ENCODE measurements around the gene UCKL1.

Gene UCKL1

GRCh38 chr20:63893999-63894357 is 62.2 kb downstream of the UCKL1 start:
- TF ChIP-seq, protein P1, sequence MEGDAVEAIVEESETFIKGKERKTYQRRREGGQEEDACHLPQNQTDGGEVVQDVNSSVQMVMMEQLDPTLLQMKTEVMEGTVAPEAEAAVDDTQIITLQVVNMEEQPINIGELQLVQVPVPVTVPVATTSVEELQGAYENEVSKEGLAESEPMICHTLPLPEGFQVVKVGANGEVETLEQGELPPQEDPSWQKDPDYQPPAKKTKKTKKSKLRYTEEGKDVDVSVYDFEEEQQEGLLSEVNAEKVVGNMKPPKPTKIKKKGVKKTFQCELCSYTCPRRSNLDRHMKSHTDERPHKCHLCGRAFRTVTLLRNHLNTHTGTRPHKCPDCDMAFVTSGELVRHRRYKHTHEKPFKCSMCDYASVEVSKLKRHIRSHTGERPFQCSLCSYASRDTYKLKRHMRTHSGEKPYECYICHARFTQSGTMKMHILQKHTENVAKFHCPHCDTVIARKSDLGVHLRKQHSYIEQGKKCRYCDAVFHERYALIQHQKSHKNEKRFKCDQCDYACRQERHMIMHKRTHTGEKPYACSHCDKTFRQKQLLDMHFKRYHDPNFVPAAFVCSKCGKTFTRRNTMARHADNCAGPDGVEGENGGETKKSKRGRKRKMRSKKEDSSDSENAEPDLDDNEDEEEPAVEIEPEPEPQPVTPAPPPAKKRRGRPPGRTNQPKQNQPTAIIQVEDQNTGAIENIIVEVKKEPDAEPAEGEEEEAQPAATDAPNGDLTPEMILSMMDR (IDR thresholded peaks at IDR 0.05; ENCODE audit: insufficient read depth, missing control alignments): no peak
- DNase-seq (ENCODE audit: insufficient read length, low spot score) (no peak), FAIRE-seq (no peak)

GRCh38 chr20:63892402-63892801 is 63.8 kb downstream of the UCKL1 start:
- DNase-seq (ENCODE audit: insufficient read length, low spot score): no peak
- FAIRE-seq: no peak
- TF ChIP-seq, protein P1 (IDR thresholded peaks at IDR 0.05; ENCODE audit: insufficient read depth, missing control alignments): no peak

DNA sequence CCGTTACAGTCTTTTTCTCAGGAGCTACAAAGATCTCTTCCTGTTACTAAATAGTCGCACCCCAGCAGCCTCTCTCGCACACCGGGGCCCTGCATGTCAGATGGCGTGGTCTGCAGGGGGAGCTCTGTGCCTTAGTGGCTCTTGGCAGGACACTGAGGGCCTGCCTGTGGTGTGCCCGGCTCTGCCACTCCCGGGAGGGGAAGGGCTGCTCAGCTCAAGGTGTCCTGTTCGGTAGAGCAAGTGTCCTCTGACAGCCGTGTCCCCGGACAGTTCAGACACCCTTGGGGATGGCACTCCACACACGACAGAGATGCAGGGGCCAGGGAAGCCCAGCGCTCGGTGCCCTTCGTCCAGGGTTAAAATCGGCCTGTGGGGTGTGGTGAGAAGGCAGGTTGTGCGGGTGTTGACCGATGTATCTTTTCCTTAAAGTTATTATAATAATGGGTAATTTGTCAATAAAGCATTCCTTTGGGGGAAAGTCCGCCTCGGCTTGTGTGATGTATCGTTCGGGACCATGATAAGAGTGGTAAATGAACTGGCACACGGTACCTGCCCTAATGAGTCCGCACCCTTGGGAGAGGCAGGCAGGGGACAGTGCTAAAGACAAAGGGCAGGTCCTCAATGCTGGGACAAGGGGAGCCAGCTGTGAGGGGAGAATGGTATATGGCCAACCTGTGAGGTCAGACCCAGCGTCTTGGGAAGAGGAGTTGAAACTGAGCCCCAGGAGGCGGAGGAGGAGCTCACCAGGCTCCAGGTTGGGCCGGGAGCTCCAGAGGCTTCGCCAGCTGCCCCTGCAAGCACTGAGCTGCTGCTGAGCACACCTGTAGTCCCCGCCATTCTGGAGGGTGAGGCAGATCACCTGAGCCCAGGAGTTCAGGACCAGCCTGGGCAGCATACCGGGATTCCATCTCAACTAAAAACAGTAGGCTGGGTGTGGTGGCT is 64.9 kb downstream of the UCKL1 start:
- no peak for DNase-seq (ENCODE audit: insufficient read length, low spot score)
- no peak for FAIRE-seq
- TF ChIP-seq, protein P1 (IDR thresholded peaks at IDR 0.05; ENCODE audit: insufficient read depth, missing control alignments): peak; percentile 7

DNA sequence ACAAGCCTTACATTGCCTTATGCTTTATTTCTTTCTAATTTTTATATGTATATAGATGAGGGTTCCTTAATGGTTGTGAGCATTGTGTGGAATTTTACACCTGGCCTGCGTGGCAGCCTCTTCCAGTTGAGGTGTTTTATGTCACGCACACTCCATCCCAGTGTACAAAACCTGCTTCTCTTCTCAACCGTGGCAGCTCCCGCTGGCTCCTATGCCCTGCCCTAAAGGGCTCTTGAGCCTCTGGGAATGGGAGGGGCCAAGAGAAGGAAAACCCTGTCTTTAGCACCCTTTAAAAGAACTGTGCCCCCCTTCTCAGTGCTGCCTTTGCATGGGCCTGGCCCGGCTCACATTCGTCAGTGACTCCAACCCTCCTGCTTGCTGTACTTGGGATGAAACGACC is 65.6 kb downstream of the UCKL1 start:
- TF ChIP-seq, protein P1 (IDR thresholded peaks at IDR 0.05; ENCODE audit: insufficient read depth, missing control alignments): no peak

DNA sequence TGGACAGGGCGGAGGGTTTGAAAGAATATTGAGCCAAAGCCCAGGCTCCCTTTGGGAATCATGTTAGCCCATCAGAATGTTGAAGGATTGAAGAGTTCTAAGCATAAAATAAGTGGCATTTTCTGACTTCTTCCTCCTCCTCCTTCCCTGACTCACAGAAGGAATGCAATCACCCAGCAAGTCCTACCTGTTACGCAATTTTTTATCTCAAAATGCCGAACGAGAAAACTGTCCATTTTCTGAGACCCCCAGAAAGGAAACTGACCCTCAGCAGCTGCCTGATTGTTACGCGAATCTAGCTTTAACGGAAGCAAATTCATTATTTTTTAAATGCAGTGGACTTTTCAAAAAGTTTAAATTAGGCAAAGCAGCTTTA is 66.0 kb downstream of the UCKL1 start:
- no peak for FAIRE-seq

More for the DNA sequence above, 65.6 kb downstream of the UCKL1 start:
- DNase-seq (ENCODE audit: insufficient read length, low spot score) (no peak), FAIRE-seq (no peak)

More for the DNA sequence above, 66.0 kb downstream of the UCKL1 start:
- no peak for DNase-seq (ENCODE audit: insufficient read length, low spot score)
- TF ChIP-seq, protein P1 (IDR thresholded peaks at IDR 0.05; ENCODE audit: insufficient read depth, missing control alignments): no peak
